Keratinocyte (primary cell): Measurements from ENCODE around the gene FAM236B. TPM values are rescaled to one million over a fixed set of nuclear protein-coding genes. Genes with fewer than 3 reads are reported as not detected.
"Not testable (repeated sequence)": the region's sequence is repeated elsewhere in the genome, so short reads cannot be mapped to it uniquely, and the experiment has no call there.

Experiments used
- DNase-seq: peaks from one replicate; pipeline ENCODE4 v3.0.0-alpha.2; 2011; ENCODE audit warnings: low read depth, missing footprints, low spot score
- FAIRE-seq: peaks from 2 replicates; lab custom pipeline; 2011; peaks lifted over from hg19 to GRCh38; lab: Jason Lieb, UNC
- H2AFZ ChIP-seq: 2 replicates; pipeline ENCODE4 v1.6.0; 2012; ENCODE audit warnings: low read length, control low read depth, inconsistent platforms; ENCODE audit not compliant: control insufficient read depth
- H3K27ac ChIP-seq: 2 replicates; pipeline ENCODE4 v1.5.1; 2011; ENCODE audit warnings: low read length; ENCODE audit not compliant: control insufficient read depth, insufficient read depth
- H3K27me3 ChIP-seq: 3 replicates; pipeline ENCODE4 v1.6.0; 2011; ENCODE audit warnings: low read length; ENCODE audit not compliant: control insufficient read depth, insufficient read depth; ENCODE audit errors: extremely low read depth
- H3K36me3 ChIP-seq, 2 experiments: 2 replicates in 1 of 2; 3 replicates in 1 of 2; pipeline ENCODE4 v1.5.1; 2011; ENCODE audit warnings: low read length in 2 of 2, mild to moderate bottlenecking in 1 of 2; ENCODE audit not compliant: control insufficient read depth in 2 of 2, insufficient read depth in 2 of 2; ENCODE audit errors: extremely low read depth in 1 of 2
- H3K4me1 ChIP-seq: 3 replicates; pipeline ENCODE4 v1.5.1; 2011; ENCODE audit warnings: low read length; ENCODE audit not compliant: control insufficient read depth, insufficient read depth; ENCODE audit errors: extremely low read depth
- H3K4me2 ChIP-seq: 3 replicates; pipeline ENCODE4 v1.6.0; 2011; ENCODE audit warnings: low read depth, low read length; ENCODE audit not compliant: control insufficient read depth, insufficient read depth; ENCODE audit errors: extremely low read depth
- H3K4me3 ChIP-seq, 3 experiments: fragments of 200-600 bp in 1 of 3; sonication (generic) in 1 of 3; 2 replicates in 2 of 3; 3 replicates in 1 of 3; pipeline ENCODE4 v1.5.1; 2011 to 2016; ENCODE audit warnings: low read length in 3 of 3, mild to moderate bottlenecking in 3 of 3, control low read depth in 2 of 3, inconsistent platforms in 1 of 3, low read depth in 1 of 3, mixed read lengths in 1 of 3, mixed run types in 1 of 3, moderate library complexity in 1 of 3; ENCODE audit not compliant: control insufficient read depth in 2 of 3, insufficient read depth in 2 of 3; ENCODE audit errors: extremely low read depth in 1 of 3
- H3K79me2 ChIP-seq: 2 replicates; pipeline ENCODE4 v1.6.0; 2012; ENCODE audit warnings: low read length; ENCODE audit not compliant: control insufficient read depth, insufficient read depth
- H3K9ac ChIP-seq: 3 replicates; pipeline ENCODE4 v1.6.0; 2011; ENCODE audit warnings: low read length; ENCODE audit not compliant: control insufficient read depth, insufficient read depth; ENCODE audit errors: extremely low read depth
- H3K9me1 ChIP-seq: 3 replicates; pipeline ENCODE4 v1.6.0; 2011; ENCODE audit warnings: low read length; ENCODE audit not compliant: control insufficient read depth, insufficient read depth; ENCODE audit errors: extremely low read depth
- H3K9me3 ChIP-seq: 2 replicates; pipeline ENCODE4 v1.5.1; 2012; ENCODE audit warnings: low read depth, low read length; ENCODE audit not compliant: control insufficient read depth
- H4K20me1 ChIP-seq: 3 replicates; pipeline ENCODE4 v1.6.0; 2011; ENCODE audit warnings: low read length; ENCODE audit not compliant: control insufficient read depth, insufficient read depth; ENCODE audit errors: extremely low read depth
- dilution Hi-C: fragments of 300-500 bp; cut with MboI; formaldehyde crosslinking; loops from one replicate; pipeline ENCODE4 v1.7.0; 2020; ENCODE audit warnings: low sequenced_read_pairs; ENCODE audit not compliant: extremely low pct_ligation_motif_present
- polyA plus RNA-seq, 5 experiments: library from polyadenylated mRNA; depleted of rRNA in 3 of 5; stranded (reverse) in 3 of 5; stranded (forward) in 1 of 5; unstranded in 1 of 5; fragments of >200 nt; gene quantifications; 1 replicate in 1 of 5; 2 replicates in 3 of 5; 3 replicates in 1 of 5; pipeline versions ENCODE4 v1.2.1 to v1.2.3, GENCODE V29; 2011 to 2012; ENCODE audit warnings: missing spikeins in 2 of 5, low read depth in 1 of 5, low replicate concordance in 1 of 5

FAM236B gene
- polyA plus RNA-seq, 1 donor (not counting 4 experiments of a cell fraction or from before 2014, with no cell fraction given), result not detected

DNA sequence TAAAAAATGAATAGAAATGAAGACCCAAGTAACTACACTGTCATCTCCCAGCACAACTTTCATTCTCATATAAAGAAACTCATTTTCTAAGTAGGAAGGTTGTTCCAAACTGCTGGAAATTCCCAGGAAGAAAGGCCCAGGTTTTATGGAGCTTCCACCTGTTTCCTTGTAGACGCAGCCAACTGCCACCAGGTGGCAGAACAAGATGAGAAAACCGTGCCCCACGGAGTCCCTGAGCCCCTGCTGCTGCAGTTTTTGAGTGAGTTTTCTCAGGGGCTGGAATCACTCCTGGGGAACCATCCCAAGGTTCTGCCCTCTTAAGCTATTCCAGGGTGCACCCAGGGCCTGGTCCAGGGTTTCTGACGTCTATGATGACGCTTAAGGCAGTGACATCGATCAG lies 1.5 kb upstream of the FAM236B start:
- H3K36me3 ChIP-seq, DNase-seq, dilution Hi-C loops, H3K4me1 ChIP-seq, H3K4me2 ChIP-seq, H3K9ac ChIP-seq, H4K20me1 ChIP-seq, H3K4me3 ChIP-seq, H3K27ac ChIP-seq, H3K27me3 ChIP-seq, H3K9me3 ChIP-seq, H2AFZ ChIP-seq, FAIRE-seq, H3K79me2 ChIP-seq, H3K9me1 ChIP-seq: not testable (repeated sequence)

DNA sequence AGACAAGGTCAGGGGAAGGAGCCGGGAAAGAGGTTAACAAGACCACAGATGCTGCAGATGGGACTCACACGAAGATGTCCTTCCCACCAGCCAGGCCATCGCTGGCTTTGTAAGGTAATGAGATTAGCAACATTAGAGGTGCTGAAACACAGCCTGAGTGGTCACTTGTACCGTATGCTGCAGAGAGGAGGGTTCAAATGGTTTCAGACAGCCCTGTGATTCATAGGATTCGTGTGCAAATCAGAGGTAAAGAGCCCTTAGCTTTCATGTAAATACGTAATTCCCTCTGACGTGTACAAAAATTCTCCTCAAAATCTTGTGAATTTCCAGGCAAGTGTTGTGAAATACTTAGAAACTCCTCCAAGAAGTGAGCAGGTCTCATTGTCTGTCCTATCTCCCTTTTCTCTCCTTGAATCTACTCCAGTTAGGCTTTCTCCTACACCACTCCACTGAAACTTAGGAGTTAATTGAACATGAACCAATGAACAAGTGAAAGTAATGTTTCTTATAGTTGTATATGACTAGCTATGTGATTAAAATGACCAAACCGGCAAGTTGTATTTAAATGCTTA lies 991 bp upstream of the FAM236B start:
- dilution Hi-C loops, FAIRE-seq, H3K4me3 ChIP-seq, H3K27me3 ChIP-seq, H3K36me3 ChIP-seq, H3K4me2 ChIP-seq, H3K4me1 ChIP-seq, H3K27ac ChIP-seq, H3K79me2 ChIP-seq, H2AFZ ChIP-seq, H3K9me3 ChIP-seq, H3K9ac ChIP-seq, DNase-seq, H4K20me1 ChIP-seq, H3K9me1 ChIP-seq: not testable (repeated sequence)

DNA sequence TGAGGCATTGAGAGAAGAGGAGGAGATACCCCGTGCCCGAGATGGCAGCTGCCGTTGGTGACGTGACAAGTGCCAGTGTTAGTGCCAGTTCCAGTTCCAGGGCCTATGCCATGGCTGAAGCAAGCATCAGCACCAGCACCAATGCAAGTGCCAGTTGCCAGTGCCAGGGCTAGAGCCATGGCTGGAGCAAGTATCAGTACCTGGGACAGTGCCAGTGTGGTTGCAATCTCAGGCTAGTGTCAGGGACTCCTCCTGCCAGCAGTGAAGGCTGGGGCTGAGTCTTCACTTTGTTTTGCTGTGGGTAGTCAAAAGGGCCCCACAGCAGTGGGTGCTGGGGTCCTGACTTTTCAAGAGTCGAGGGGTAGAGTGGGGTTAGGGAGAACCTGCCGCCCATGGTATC lies 4.3 kb downstream of the FAM236B start:
- H3K4me1 ChIP-seq, dilution Hi-C loops, DNase-seq, H3K79me2 ChIP-seq, FAIRE-seq, H3K4me3 ChIP-seq, H3K9me3 ChIP-seq, H3K9me1 ChIP-seq, H2AFZ ChIP-seq, H3K4me2 ChIP-seq, H3K9ac ChIP-seq, H3K36me3 ChIP-seq, H4K20me1 ChIP-seq, H3K27ac ChIP-seq, H3K27me3 ChIP-seq: not testable (repeated sequence)

- H3K9ac ChIP-seq, dilution Hi-C loops, H2AFZ ChIP-seq, H3K9me3 ChIP-seq, H3K27ac ChIP-seq, DNase-seq, H3K27me3 ChIP-seq, FAIRE-seq, H3K4me3 ChIP-seq, H3K79me2 ChIP-seq, H3K4me2 ChIP-seq, H4K20me1 ChIP-seq, H3K36me3 ChIP-seq, H3K9me1 ChIP-seq, H3K4me1 ChIP-seq: not testable (repeated sequence)
Measured at GRCh38 chrX:72777467-72777790, 5.0 kb downstream of the FAM236B start.

GRCh38 chrX:72776653-72777466 lies 5.6 kb downstream of the FAM236B start, which contains the start of gene DMRTC1B:
Gene DMRTC1B, plus strand, starts transcription at chrX:72776890. Its CDS starts 68,246 bp downstream, at chrX:72845136.
- H3K4me1 ChIP-seq, H3K36me3 ChIP-seq, H4K20me1 ChIP-seq, H3K9me1 ChIP-seq, H3K9me3 ChIP-seq, FAIRE-seq, H2AFZ ChIP-seq, H3K79me2 ChIP-seq, H3K27me3 ChIP-seq, H3K27ac ChIP-seq, H3K4me2 ChIP-seq, H3K4me3 ChIP-seq, H3K9ac ChIP-seq, DNase-seq, dilution Hi-C loops: not testable (repeated sequence)
